Measurements from ENCODE around the gene MIS18BP1.
"Not testable (repeated sequence)": the region's sequence is repeated elsewhere in the genome, so short reads cannot be mapped to it uniquely, and the experiment has no call there.

MIS18BP1 gene

GRCh38 chr14:45222485-45223262, 30.3 kb downstream of the MIS18BP1 start:
- TF ChIP-seq CTCF (IDR thresholded peaks at IDR 0.05; ENCODE audit: extremely low read depth, insufficient read depth, missing control alignments): no peak
- DNase-seq (ENCODE audit: low spot score): peak; percentile 23
- in situ Hi-C loops (cut with MboI; ENCODE audit: low pct_unique_long_range_greater_than_20kb, low sequenced_read_pairs, unreplicated experiment): no loop called here

GRCh38 chr14:45214341-45214740, 38.7 kb downstream of the MIS18BP1 start:
- in situ Hi-C loops (cut with MboI; ENCODE audit: low pct_unique_long_range_greater_than_20kb, low sequenced_read_pairs, unreplicated experiment): not testable (repeated sequence)

GRCh38 chr14:45213716-45214115, 39.3 kb downstream of the MIS18BP1 start:
- in situ Hi-C loops (cut with MboI; ENCODE audit: low pct_unique_long_range_greater_than_20kb, low sequenced_read_pairs, unreplicated experiment); DNase-seq (ENCODE audit: low spot score): not testable (repeated sequence)

More at GRCh38 chr14:45214341-45214740, 38.7 kb downstream of the MIS18BP1 start:
- DNase-seq (ENCODE audit: low spot score): not testable (repeated sequence)

GRCh38 chr14:45212231-45212630, 40.8 kb downstream of the MIS18BP1 start:
- in situ Hi-C loops (cut with MboI; ENCODE audit: low pct_unique_long_range_greater_than_20kb, low sequenced_read_pairs, unreplicated experiment): no loop called here
- no peak for TF ChIP-seq CTCF (IDR thresholded peaks at IDR 0.05; ENCODE audit: extremely low read depth, insufficient read depth, missing control alignments)
- no peak for DNase-seq (ENCODE audit: low spot score)

- in situ Hi-C loops (cut with MboI; ENCODE audit: low pct_unique_long_range_greater_than_20kb, low sequenced_read_pairs, unreplicated experiment): no loop called here
- TF ChIP-seq CTCF (IDR thresholded peaks at IDR 0.05; ENCODE audit: extremely low read depth, insufficient read depth, missing control alignments): no peak
- no peak for DNase-seq (ENCODE audit: low spot score)
Observed at GRCh38 chr14:45211295-45211694, 41.7 kb downstream of the MIS18BP1 start.

GRCh38 chr14:45210159-45210558, 42.8 kb downstream of the MIS18BP1 start:
- no peak for DNase-seq (ENCODE audit: low spot score)
- no peak for TF ChIP-seq CTCF (IDR thresholded peaks at IDR 0.05; ENCODE audit: extremely low read depth, insufficient read depth, missing control alignments)
- in situ Hi-C loops (cut with MboI; ENCODE audit: low pct_unique_long_range_greater_than_20kb, low sequenced_read_pairs, unreplicated experiment): no loop called here

GRCh38 chr14:45204241-45204640, 48.8 kb downstream of the MIS18BP1 start:
- no peak for TF ChIP-seq CTCF (IDR thresholded peaks at IDR 0.05; ENCODE audit: extremely low read depth, insufficient read depth, missing control alignments)
- DNase-seq (ENCODE audit: low spot score): no peak
- in situ Hi-C loops (cut with MboI; ENCODE audit: low pct_unique_long_range_greater_than_20kb, low sequenced_read_pairs, unreplicated experiment): no loop called here

All from GM13977 (cell line).